GM18511 (cell line): Measurements from ENCODE around the gene HDAC4.

Experiments
- ATAC-seq: cut with Tn5 transposase; IDR thresholded peaks from one replicate; pipeline ENCODE4 v1.9.1; 2021; ENCODE audit warnings: mild to moderate bottlenecking, moderate library complexity; ENCODE audit not compliant: unreplicated experiment

Gene HDAC4

DNA sequence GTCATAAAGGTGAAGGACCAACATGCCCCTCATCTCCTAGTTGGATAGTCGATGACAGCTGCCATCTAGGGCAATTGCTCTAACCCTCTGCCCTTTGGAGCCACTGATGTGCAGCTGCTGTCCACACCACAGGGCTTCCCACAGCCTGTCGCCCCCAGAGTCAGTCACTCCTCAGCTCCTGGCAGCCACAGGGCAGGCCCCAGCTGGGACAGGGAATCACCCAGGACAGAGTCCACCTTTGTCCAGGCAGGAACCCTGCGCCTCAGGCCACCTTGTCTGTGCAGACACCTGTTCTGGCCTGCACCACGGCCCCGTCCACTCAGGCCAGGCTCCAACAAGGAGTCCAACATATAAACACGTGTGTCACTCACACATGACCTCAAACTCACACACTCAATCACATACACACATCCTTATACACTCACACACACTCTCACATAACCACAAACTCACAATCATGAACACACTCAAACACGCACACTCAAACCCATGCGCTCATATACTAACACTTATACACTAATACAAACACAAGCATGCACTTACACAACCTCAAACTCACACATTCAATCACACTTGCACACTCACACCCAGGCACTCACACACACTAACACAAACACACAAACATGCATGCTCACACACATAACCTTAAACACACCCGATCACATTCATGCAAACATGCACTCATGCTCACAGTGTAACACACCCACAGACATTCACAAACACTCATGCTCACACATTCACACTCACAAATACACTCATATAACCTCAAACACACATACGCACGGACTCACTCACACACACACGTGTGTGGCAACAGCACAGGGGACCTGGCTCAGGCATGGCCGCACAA lies 29.7 kb downstream of the HDAC4 start:
- ATAC-seq = no peak

DNA sequence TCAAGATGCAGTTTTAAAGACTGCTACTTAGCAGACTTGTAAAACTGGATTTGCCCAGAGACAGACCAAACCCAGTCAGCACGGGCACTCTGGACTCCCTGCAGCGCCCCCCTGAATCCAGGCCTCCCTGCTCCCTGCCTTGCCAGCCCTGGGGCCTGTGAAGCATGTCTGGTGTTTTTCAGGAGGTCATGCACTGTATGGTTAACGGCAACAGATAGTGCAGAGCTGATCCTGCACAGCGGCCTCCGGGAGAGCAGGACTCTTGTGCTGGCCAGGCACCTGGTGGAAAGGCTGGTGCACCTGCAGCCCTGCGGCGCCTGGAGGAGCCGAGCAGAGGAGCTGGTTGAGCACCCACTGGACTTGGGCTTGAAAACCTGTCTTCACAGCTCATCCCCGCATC lies 30.4 kb downstream of the HDAC4 start:
- no peak for ATAC-seq

DNA sequence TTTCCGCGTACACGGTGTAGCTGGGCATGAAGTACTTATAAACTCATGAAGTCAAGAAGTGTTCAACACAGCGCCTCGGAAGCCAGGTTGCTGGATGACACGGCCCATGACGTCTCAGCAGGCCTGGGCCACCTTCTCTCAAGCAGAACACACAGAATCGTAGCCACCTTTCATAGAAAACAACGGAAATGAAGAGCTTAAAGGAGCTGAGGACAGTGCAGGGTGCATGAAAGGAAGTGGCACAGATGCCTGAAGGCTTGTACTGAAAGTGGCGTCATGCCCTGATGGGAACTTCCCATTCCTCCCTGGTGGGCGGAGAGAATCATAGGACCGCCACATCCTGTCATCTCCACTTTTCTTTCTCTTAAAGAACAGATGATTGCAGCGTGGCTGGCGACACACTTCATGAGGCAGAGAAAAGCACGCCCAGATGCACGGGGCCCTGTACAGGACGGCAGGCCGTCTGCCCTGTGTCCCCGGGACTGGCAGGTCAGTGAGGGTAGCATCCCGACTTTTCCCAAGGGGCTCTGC lies 31.1 kb downstream of the HDAC4 start:
- peak; percentile 94 for ATAC-seq

GRCh38 chr2:239368906-239369552 lies 31.8 kb downstream of the HDAC4 start:
- no peak for ATAC-seq

DNA sequence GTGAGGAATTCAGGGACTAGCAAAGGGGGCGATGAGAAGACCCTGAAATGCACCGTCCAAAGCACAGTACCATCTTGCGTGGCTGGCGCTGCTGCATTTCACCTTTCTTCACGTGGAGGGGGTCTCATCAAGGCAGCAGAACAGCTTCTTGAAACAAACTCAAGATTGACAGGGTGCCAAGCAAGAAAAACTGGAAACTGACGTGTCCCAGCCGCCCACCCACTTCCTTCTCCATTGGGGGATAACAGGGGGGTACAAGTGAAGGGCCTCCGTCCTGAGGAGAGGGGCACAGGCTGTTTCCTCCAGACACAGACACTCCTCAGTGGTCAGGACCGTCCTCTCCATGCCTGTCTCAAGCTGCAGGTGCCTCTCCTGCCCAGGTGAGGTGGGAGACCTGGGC lies 32.5 kb downstream of the HDAC4 start:
- no peak for ATAC-seq

GRCh38 chr2:239366740-239367139 lies 34.1 kb downstream of the HDAC4 start:
- no peak for ATAC-seq

DNA sequence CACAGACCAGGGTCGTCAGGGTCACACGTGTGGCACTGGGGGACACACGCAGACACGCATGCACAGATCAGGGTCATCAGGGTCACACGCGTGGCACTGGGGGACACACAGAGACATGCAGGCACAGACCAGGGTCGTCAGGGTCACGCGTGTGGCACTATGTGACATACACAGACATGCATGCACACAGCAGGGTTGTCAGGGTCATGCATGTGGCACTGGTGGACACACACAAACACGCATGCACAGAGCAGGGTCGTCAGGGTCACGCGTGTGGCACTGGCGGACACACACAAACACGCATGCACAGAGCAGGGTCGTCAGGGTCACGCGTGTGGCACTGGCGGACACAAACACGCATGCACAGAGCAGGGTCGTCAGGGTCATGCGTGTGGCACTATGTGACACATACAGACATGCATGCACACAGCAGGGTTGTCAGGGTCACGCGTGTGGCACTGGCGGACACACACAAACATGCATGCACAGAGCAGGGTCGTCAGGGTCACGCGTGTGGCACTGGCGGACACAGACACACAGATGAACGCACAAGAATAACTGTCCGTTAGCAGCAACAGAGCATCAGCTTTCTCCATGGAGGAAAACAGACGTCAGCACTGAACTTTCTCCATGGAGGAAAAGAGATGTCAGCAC lies 34.9 kb downstream of the HDAC4 start:
- no peak for ATAC-seq

GRCh38 chr2:239365071-239365781 lies 35.6 kb downstream of the HDAC4 start:
- ATAC-seq = no peak

DNA sequence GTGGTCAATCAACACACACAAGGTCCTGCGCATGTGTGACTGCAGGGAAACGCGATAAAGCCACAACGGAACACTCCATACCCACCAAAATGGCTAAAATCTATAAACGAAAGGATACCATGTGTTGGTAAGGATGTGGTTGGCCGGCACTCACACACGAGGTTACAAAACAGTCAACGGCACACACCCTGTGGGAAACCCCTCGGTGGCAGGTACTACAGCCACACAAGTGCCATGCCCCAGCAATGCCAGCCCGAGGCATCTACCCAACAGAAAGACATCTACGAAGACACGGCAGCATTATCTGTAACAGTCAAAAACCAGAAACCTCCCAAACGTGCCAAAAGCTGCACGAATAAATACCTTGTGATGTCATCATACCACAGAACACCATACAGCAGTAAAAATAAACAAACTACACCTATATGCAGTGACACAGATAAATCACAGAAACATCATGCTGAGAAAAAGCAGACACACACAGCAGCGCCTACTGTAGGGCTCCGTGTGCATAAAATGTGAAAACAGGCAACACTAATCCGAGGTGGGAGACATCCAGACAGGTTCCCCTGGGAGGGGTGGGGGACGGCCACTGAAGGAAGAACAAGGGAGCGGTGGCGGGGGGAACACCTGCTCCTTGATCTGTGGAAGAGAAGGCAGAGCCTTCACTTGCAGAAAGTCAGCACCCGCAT lies 36.7 kb downstream of the HDAC4 start:
- ATAC-seq = no peak

- ATAC-seq = no peak
These were observed 38.3 kb downstream of the HDAC4 start for GRCh38 chr2:239362507-239362906.

- no peak for ATAC-seq
These were observed 39.5 kb downstream of the HDAC4 start for GRCh38 chr2:239361311-239361642.

- ATAC-seq = no peak
These were observed 40.2 kb downstream of the HDAC4 start for GRCh38 chr2:239360421-239361310.

- ATAC-seq = no peak
These were observed 40.8 kb downstream of the HDAC4 start for GRCh38 chr2:239360008-239360407.

DNA sequence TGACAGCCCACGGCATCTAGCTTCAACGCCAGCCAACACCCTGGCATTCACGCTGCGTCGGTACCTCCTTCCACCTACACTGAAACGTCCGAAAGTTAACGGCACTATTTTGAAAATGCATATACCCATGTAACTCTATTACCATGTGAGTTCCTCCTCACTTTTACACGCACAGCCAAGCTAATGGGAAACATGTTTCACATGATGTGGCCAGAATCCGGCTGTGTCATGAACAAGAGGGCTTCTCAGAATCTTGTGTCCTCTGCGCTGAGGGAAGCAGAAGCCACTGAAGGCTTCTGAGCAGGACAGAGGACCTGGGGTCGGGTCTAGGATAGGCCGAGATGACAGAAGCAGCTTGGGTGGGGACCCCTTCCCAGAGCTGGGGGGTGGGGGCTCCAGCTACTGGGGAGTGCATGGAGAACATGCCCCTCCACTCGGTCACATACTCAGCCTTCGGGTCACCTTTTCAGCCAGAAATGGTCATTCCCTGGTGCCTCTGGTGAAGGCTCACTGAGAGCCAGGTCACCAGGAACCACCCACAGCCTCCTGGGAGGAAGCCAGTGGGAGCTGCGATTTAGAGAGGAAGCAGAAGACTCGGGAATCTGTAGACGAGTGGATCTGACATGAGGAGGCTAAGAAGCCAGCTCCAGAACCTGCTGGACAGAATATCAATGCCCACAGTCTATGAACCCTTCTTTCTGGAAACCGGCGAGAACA lies 41.5 kb downstream of the HDAC4 start:
- ATAC-seq = no peak

DNA sequence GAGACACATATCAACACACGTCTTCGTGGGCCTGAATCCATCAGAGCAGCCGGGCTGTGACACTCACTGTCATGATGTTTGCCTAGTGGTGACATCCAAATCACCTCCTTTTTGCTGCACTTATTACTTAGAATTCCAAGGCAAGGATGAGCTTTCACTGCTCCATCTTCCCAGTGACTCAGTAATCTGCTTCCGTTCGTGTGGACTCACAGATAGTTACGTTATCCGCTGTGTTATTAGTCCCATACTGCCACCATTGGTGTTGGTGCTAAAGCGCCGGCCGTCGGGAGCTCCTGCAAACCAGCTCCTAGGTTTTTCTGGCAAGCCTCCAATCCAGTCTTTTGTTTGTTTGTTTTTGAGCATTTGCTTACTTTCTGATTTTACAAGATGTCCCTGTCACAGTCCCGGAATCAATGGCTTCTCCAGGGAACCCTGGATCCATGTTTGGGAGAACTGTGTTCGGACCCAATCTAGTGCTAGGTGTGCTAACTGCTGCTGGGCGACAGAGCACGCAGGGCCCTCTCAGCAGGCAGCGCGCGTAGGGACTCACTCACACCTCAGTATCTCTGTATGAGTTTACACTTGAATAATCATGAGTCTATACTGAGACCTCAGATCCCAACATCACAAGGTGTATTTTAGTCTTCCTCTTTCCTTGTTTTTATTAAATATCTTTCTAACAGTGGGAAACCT lies 42.6 kb downstream of the HDAC4 start:
- no peak for ATAC-seq

DNA sequence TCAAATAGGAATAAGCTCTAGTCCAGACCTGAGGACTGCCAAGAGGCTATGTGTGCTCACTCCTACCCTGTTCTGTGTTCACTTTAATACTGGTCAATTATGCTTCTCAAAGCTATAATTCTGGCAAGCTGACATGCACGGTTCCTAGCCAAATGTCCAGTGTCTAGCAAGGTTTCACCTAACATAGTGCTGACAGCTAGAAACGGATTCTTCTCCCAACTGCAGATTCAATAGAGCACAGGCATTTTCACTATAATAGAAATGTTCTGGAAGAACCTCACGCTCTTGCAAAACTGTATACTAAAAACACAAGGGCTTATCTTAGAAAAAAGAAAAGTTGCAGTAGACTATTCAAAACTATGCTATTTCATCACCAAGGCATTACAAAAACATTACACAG lies 45.1 kb downstream of the HDAC4 start:
- ATAC-seq = no peak

DNA sequence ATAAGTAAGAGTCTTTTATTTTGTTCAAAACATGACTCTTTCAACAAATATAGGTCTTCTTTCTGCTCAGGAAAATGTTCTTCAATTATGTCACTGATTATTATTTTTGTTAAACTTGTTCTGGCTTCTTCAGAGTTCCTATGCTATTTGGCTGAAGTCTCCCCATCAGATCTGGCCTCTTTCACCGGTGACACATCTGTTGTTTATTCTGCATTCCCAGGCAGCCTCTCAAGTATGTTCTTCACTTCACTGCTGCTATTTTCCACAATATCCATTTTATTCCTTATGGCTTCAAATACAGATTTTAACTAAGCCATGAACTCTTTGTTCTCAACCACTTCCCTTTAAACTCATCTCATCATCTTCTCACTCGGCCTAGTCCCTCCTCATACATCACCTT lies 45.7 kb downstream of the HDAC4 start:
- ATAC-seq = no peak

GRCh38 chr2:239354791-239355136 lies 46.1 kb downstream of the HDAC4 start:
- ATAC-seq = no peak
